SK-N-SH treated with all-trans-retinoic acid at 6 μM for 48 hours (cell line): ENCODE measurements around the gene GAK.

Experiments used
- ARNTL ChIP-seq: fragments of 450-650 bp; formaldehyde crosslinking; IDR thresholded peaks from 2 replicates; pipeline ENCODE4 v1.5.0; 2020; ENCODE audit warnings: low read depth, mild to moderate bottlenecking, moderate library complexity, borderline replicate concordance
- CSDC2 ChIP-seq: fragments of 250-450 bp; sonication (Bioruptor Pico); IDR thresholded peaks from 2 replicates; pipeline ENCODE4 v1.5.0; 2020; ENCODE audit warnings: mild to moderate bottlenecking, moderate library complexity
- GLIS3 ChIP-seq: fragments of 250-450 bp; sonication (Bioruptor Pico); IDR thresholded peaks from 2 replicates; pipeline ENCODE4 v1.5.0; 2020; ENCODE audit warnings: mild to moderate bottlenecking, moderate library complexity
- RARB ChIP-seq: fragments of 250-450 bp; sonication (Bioruptor Pico); IDR thresholded peaks from 2 replicates; pipeline ENCODE4 v1.8.0; 2021; ENCODE audit warnings: mild to moderate bottlenecking, moderate library complexity
- SNAI2 ChIP-seq: fragments of 250-450 bp; sonication (Bioruptor Pico); IDR thresholded peaks from 2 replicates; pipeline ENCODE4 v1.5.0; 2020; ENCODE audit warnings: mild to moderate bottlenecking, moderate library complexity
- TOX ChIP-seq: fragments of 250-450 bp; sonication (Bioruptor Pico); IDR thresholded peaks from 2 replicates; pipeline ENCODE4 v1.8.0; 2021; ENCODE audit warnings: mild to moderate bottlenecking, moderate library complexity, borderline replicate concordance
- ZC3H10 ChIP-seq: fragments of 250-450 bp; sonication (Bioruptor Pico); IDR thresholded peaks from 2 replicates; pipeline ENCODE4 v1.5.1; 2021; ENCODE audit warnings: mild to moderate bottlenecking, moderate library complexity
- ZFP3 ChIP-seq: fragments of 250-450 bp; sonication (Bioruptor Pico); IDR thresholded peaks from 2 replicates; pipeline ENCODE4 v1.5.0; 2020; ENCODE audit warnings: mild to moderate bottlenecking, moderate library complexity
- ZFP30 ChIP-seq: fragments of 450-650 bp; formaldehyde crosslinking; IDR thresholded peaks from 2 replicates; pipeline ENCODE4 v1.5.0; 2022; ENCODE audit warnings: mild to moderate bottlenecking, moderate library complexity
- ZNF565 ChIP-seq: fragments of 450-650 bp; formaldehyde crosslinking; conservative IDR thresholded peaks from 2 replicates; pipeline ENCODE4 v1.5.0; 2020; ENCODE audit warnings: low read depth, mild to moderate bottlenecking, moderate library complexity
- ZNF70 ChIP-seq: fragments of 450-650 bp; formaldehyde crosslinking; IDR thresholded peaks from 2 replicates; pipeline ENCODE4 v1.5.0; 2020; ENCODE audit warnings: mild to moderate bottlenecking, moderate library complexity
- ZNF8 ChIP-seq: fragments of 450-650 bp; formaldehyde crosslinking; IDR thresholded peaks from 2 replicates; pipeline ENCODE4 v1.5.0; 2020; ENCODE audit warnings: mild to moderate bottlenecking, moderate library complexity
- TF ChIP-seq, protein P1 (sequence below): fragments of 250-450 bp; sonication (Bioruptor Pico); IDR thresholded peaks from 2 replicates; pipeline ENCODE4 v1.8.0; 2020; ENCODE audit warnings: mild to moderate bottlenecking, moderate library complexity, borderline replicate concordance
- TF ChIP-seq, protein P2 (sequence below): fragments of 250-450 bp; sonication (Bioruptor Pico); IDR thresholded peaks from 2 replicates; pipeline ENCODE4 v1.5.1; 2021; ENCODE audit warnings: mild to moderate bottlenecking, moderate library complexity

DNA sequence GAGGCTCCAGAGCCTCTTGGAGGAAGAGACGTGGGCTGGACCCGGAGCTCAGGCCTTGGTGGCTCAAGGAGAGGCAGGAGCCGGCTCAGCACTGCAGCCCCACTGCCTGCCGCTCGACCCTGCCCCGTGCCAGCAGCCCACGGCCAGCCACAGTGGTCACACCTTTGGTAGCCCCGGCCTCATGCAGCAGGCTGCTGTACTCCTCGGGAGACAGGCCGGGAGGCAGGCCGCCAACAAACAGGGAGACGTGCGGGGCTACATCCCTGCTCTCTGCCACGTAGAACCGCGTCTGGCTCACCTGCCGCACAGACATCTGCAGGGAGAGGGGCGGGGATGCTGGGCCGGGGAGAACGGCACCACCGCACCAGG lies 33.6 kb upstream of the GAK start:
- TF ChIP-seq SNAI2 (CRISPR knock-in tag) = no peak
- no peak for TF ChIP-seq ZNF70 (CRISPR knock-in tag)
- no peak for TF ChIP-seq ZFP30 (CRISPR knock-in tag)
- no peak for TF ChIP-seq ZC3H10 (CRISPR knock-in tag)
- TF ChIP-seq, protein P1, sequence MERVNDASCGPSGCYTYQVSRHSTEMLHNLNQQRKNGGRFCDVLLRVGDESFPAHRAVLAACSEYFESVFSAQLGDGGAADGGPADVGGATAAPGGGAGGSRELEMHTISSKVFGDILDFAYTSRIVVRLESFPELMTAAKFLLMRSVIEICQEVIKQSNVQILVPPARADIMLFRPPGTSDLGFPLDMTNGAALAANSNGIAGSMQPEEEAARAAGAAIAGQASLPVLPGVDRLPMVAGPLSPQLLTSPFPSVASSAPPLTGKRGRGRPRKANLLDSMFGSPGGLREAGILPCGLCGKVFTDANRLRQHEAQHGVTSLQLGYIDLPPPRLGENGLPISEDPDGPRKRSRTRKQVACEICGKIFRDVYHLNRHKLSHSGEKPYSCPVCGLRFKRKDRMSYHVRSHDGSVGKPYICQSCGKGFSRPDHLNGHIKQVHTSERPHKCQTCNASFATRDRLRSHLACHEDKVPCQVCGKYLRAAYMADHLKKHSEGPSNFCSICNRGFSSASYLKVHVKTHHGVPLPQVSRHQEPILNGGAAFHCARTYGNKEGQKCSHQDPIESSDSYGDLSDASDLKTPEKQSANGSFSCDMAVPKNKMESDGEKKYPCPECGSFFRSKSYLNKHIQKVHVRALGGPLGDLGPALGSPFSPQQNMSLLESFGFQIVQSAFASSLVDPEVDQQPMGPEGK (CRISPR knock-in tag) = no peak
- no peak for TF ChIP-seq ARNTL (CRISPR knock-in tag)
- no peak for TF ChIP-seq GLIS3 (CRISPR knock-in tag)
- no peak for TF ChIP-seq TOX
- TF ChIP-seq, protein P2, sequence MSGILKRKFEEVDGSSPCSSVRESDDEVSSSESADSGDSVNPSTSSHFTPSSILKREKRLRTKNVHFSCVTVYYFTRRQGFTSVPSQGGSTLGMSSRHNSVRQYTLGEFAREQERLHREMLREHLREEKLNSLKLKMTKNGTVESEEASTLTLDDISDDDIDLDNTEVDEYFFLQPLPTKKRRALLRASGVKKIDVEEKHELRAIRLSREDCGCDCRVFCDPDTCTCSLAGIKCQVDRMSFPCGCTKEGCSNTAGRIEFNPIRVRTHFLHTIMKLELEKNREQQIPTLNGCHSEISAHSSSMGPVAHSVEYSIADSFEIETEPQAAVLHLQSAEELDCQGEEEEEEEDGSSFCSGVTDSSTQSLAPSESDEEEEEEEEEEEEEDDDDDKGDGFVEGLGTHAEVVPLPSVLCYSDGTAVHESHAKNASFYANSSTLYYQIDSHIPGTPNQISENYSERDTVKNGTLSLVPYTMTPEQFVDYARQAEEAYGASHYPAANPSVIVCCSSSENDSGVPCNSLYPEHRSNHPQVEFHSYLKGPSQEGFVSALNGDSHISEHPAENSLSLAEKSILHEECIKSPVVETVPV (CRISPR knock-in tag) = no peak
- no peak for TF ChIP-seq ZFP3 (CRISPR knock-in tag)
- TF ChIP-seq ZNF565 (CRISPR knock-in tag) = no peak
- TF ChIP-seq CSDC2 = no peak
- no peak for TF ChIP-seq RARB
- TF ChIP-seq ZNF8 (CRISPR knock-in tag) = no peak
